ENCODE measurements around the gene IL1A.

DNA sequence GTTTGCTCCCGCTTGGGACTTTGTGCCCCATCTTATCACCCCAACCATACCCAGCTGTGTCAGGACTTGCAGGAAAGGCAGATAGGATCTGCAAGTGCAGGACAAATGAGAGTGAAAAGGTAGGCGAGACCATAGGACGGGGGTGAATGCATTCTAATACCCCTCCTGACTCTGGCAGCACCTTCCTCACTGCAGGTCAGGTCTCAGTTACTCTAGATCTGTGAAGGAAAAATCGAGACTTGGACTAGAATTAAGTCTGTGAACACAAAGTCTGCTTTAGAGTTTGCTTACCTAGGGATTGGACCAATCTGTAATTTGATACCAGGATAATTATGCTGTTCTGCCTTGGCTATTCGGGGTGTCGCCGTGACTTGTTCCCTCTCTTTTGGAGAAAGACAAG, 43.8 kb downstream of the IL1A start:
- TF ChIP-seq, protein P1, sequence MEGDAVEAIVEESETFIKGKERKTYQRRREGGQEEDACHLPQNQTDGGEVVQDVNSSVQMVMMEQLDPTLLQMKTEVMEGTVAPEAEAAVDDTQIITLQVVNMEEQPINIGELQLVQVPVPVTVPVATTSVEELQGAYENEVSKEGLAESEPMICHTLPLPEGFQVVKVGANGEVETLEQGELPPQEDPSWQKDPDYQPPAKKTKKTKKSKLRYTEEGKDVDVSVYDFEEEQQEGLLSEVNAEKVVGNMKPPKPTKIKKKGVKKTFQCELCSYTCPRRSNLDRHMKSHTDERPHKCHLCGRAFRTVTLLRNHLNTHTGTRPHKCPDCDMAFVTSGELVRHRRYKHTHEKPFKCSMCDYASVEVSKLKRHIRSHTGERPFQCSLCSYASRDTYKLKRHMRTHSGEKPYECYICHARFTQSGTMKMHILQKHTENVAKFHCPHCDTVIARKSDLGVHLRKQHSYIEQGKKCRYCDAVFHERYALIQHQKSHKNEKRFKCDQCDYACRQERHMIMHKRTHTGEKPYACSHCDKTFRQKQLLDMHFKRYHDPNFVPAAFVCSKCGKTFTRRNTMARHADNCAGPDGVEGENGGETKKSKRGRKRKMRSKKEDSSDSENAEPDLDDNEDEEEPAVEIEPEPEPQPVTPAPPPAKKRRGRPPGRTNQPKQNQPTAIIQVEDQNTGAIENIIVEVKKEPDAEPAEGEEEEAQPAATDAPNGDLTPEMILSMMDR (IDR thresholded peaks at IDR 0.05): no peak
- TF ChIP-seq NFE2L1 (CRISPR knock-in tag; IDR thresholded peaks at IDR 0.05) (no peak), SMAD3 (CRISPR knock-in tag; IDR thresholded peaks at IDR 0.05; ENCODE audit: borderline replicate concordance) (no peak), ZNF416 (CRISPR knock-in tag; IDR thresholded peaks at IDR 0.05) (no peak), KAT7 (CRISPR knock-in tag; IDR thresholded peaks at IDR 0.05; ENCODE audit: borderline replicate concordance) (no peak)
- TF ChIP-seq, protein P2, sequence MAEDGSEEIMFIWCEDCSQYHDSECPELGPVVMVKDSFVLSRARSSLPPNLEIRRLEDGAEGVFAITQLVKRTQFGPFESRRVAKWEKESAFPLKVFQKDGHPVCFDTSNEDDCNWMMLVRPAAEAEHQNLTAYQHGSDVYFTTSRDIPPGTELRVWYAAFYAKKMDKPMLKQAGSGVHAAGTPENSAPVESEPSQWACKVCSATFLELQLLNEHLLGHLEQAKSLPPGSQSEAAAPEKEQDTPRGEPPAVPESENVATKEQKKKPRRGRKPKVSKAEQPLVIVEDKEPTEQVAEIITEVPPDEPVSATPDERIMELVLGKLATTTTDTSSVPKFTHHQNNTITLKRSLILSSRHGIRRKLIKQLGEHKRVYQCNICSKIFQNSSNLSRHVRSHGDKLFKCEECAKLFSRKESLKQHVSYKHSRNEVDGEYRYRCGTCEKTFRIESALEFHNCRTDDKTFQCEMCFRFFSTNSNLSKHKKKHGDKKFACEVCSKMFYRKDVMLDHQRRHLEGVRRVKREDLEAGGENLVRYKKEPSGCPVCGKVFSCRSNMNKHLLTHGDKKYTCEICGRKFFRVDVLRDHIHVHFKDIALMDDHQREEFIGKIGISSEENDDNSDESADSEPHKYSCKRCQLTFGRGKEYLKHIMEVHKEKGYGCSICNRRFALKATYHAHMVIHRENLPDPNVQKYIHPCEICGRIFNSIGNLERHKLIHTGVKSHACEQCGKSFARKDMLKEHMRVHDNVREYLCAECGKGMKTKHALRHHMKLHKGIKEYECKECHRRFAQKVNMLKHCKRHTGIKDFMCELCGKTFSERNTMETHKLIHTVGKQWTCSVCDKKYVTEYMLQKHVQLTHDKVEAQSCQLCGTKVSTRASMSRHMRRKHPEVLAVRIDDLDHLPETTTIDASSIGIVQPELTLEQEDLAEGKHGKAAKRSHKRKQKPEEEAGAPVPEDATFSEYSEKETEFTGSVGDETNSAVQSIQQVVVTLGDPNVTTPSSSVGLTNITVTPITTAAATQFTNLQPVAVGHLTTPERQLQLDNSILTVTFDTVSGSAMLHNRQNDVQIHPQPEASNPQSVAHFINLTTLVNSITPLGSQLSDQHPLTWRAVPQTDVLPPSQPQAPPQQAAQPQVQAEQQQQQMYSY (CRISPR knock-in tag; IDR thresholded peaks at IDR 0.05): no peak

Data from WTC11 (cell line).